Dedifferentiated amniotic fluid mesenchymal stem cell (primary cell): Measurements from ENCODE around the gene AADAC.
"Not testable (repeated sequence)": the region's sequence is repeated elsewhere in the genome, so short reads cannot be mapped to it uniquely, and the experiment has no call there.

ENCODE experiments used
- DNase-seq: peaks from one replicate; pipeline ENCODE4 v3.0.0-alpha.2; 2016; ENCODE audit errors: extremely low spot score

The AADAC gene

GRCh38 chr3:151813799-151814198 lies at the start of gene AADAC:
AADAC (plus strand) TSS chr3:151814116; CDS start chr3:151814163, 47 bp downstream.
- no peak for DNase-seq

- not testable (repeated sequence) for DNase-seq
Observed at GRCh38 chr3:151764699-151765098, 49.2 kb upstream of the AADAC start.

- DNase-seq = no peak
Observed at GRCh38 chr3:151765685-151766084, 48.2 kb upstream of the AADAC start.

- DNase-seq = no peak
Observed at GRCh38 chr3:151766454-151766853, 47.5 kb upstream of the AADAC start.

- no peak for DNase-seq
Observed at GRCh38 chr3:151768393-151768930, 45.5 kb upstream of the AADAC start.

- no peak for DNase-seq
Observed at GRCh38 chr3:151769175-151769574, 44.7 kb upstream of the AADAC start.

- peak; percentile 16 for DNase-seq
Observed at GRCh38 chr3:151770956-151771355, 43.0 kb upstream of the AADAC start.

GRCh38 chr3:151772825-151773480 lies 41.0 kb upstream of the AADAC start:
- DNase-seq = no peak

GRCh38 chr3:151774235-151774634 lies 39.7 kb upstream of the AADAC start:
- no peak for DNase-seq

- DNase-seq = no peak
Observed at GRCh38 chr3:151774910-151775309, 39.0 kb upstream of the AADAC start.

- DNase-seq = no peak
Observed at GRCh38 chr3:151775314-151776258, 38.3 kb upstream of the AADAC start.

- DNase-seq = no peak
Observed at GRCh38 chr3:151776259-151776740, 37.6 kb upstream of the AADAC start.

GRCh38 chr3:151777880-151778279 lies 36.0 kb upstream of the AADAC start:
- DNase-seq = no peak

GRCh38 chr3:151787626-151788025 lies 26.3 kb upstream of the AADAC start:
- no peak for DNase-seq

GRCh38 chr3:151788401-151788800 lies 25.5 kb upstream of the AADAC start:
- DNase-seq = no peak

- peak; percentile 20 for DNase-seq
Observed at GRCh38 chr3:151789853-151790463, 24.0 kb upstream of the AADAC start.

- not testable (repeated sequence) for DNase-seq
Observed at GRCh38 chr3:151790763-151791162, 23.2 kb upstream of the AADAC start.

- no peak for DNase-seq
Observed at GRCh38 chr3:151792411-151792810, 21.5 kb upstream of the AADAC start.

GRCh38 chr3:151793636-151794035 lies 20.3 kb upstream of the AADAC start:
- no peak for DNase-seq

- no peak for DNase-seq
Observed at GRCh38 chr3:151794080-151794479, 19.8 kb upstream of the AADAC start.

- DNase-seq = peak; percentile 35
Observed at GRCh38 chr3:151795276-151795675, 18.6 kb upstream of the AADAC start.

GRCh38 chr3:151796105-151796680 lies 17.7 kb upstream of the AADAC start:
- DNase-seq = no peak
